ENCODE measurements around the gene PCDHB2.
A peak's percentile ranks its signal among the peaks of the same experiment; 100 is the strongest.
"Not testable (repeated sequence)": the region's sequence is repeated elsewhere in the genome, so short reads cannot be mapped to it uniquely, and the experiment has no call there.

PCDHB2 gene

GRCh38 chr5:141095263-141095641 lies 837 bp downstream of the PCDHB2 start:
- DNase-seq (ENCODE audit: low read depth) = no peak
- no peak for TF ChIP-seq CTCF (IDR thresholded peaks at IDR 0.05; ENCODE audit: insufficient read depth, low read depth, low read length, missing control alignments)
- no peak overlapping the region for H3K4me3 ChIP-seq (ENCODE audit: low read length)

GRCh38 chr5:141096181-141096580 lies 1.8 kb downstream of the PCDHB2 start:
- not testable (repeated sequence) for DNase-seq (ENCODE audit: low read depth); H3K4me3 ChIP-seq (ENCODE audit: low read length)

- not testable (repeated sequence) for H3K4me3 ChIP-seq (ENCODE audit: low read length); DNase-seq (ENCODE audit: low read depth)
These were observed 2.2 kb downstream of the PCDHB2 start for GRCh38 chr5:141096586-141096985.

- TF ChIP-seq CTCF (IDR thresholded peaks at IDR 0.05; ENCODE audit: insufficient read depth, low read depth, low read length, missing control alignments) = peak; percentile 18
- no peak within 1 kb of the TSS for H3K4me3 ChIP-seq (ENCODE audit: low read length)
These were observed 5.9 kb downstream of the PCDHB2 start, which contains the start of gene PCDHB3 for GRCh38 chr5:141100243-141100805. Gene PCDHB3, plus strand, starts transcription at chr5:141100473. Its CDS starts 177 bp downstream, at chr5:141100650.

GRCh38 chr5:141101059-141101458 lies 6.6 kb downstream of the PCDHB2 start:
- DNase-seq (ENCODE audit: low read depth) = no peak
- TF ChIP-seq CTCF (IDR thresholded peaks at IDR 0.05; ENCODE audit: insufficient read depth, low read depth, low read length, missing control alignments) = no peak
- H3K4me3 ChIP-seq (ENCODE audit: low read length) = no peak overlapping the region

More at GRCh38 chr5:141100243-141100805, 5.9 kb downstream of the PCDHB2 start, which contains the start of gene PCDHB3:
- peak; percentile 16 for DNase-seq (ENCODE audit: low read depth)

- not testable (repeated sequence) for DNase-seq (ENCODE audit: low read depth); H3K4me3 ChIP-seq (ENCODE audit: low read length)
These were observed 7.7 kb downstream of the PCDHB2 start for GRCh38 chr5:141102070-141102469.

- not testable (repeated sequence) for H3K4me3 ChIP-seq (ENCODE audit: low read length); DNase-seq (ENCODE audit: low read depth)
These were observed 8.1 kb downstream of the PCDHB2 start for GRCh38 chr5:141102471-141102870.

GRCh38 chr5:141105350-141105749 lies 10.9 kb downstream of the PCDHB2 start:
- DNase-seq (ENCODE audit: low read depth) = no peak
- no peak overlapping the region for H3K4me3 ChIP-seq (ENCODE audit: low read length)
- TF ChIP-seq CTCF (IDR thresholded peaks at IDR 0.05; ENCODE audit: insufficient read depth, low read depth, low read length, missing control alignments) = no peak

GRCh38 chr5:141119250-141119649 lies 24.8 kb downstream of the PCDHB2 start:
- no peak for DNase-seq (ENCODE audit: low read depth)
- no peak for TF ChIP-seq CTCF (IDR thresholded peaks at IDR 0.05; ENCODE audit: insufficient read depth, low read depth, low read length, missing control alignments)
- no peak overlapping the region for H3K4me3 ChIP-seq (ENCODE audit: low read length)

Data from epithelial cell of esophagus (primary cell).